Measurements from ENCODE around the gene FAM20A. TPM values are rescaled to one million over a fixed set of nuclear protein-coding genes. Genes with fewer than 3 reads are reported as not detected.

FAM20A gene
- total RNA-seq, 1 donor: 0.27 TPM

DNA sequence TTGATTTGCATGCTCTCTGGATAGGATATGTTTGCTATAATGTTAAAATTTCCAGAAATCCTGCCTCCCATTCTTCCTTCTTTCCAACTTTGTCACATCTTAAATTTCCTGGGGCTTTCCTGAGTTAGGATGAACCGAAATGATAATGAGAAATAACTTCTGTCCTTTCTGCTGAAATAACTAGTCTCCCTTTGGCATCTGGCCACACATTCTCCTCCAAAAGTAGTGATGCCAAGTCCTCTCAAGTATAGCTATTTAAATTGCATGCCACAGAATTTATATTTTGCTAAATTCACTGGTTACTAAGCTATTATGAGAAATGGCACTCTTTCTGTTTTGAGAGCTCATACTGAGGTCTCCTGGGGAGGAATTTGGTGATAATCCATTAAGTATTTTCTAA is 30.6 kb downstream of the FAM20A start:
- DNase-seq (ENCODE audit: low read depth in 2 of 3, low spot score in 2 of 3): no peak

DNA sequence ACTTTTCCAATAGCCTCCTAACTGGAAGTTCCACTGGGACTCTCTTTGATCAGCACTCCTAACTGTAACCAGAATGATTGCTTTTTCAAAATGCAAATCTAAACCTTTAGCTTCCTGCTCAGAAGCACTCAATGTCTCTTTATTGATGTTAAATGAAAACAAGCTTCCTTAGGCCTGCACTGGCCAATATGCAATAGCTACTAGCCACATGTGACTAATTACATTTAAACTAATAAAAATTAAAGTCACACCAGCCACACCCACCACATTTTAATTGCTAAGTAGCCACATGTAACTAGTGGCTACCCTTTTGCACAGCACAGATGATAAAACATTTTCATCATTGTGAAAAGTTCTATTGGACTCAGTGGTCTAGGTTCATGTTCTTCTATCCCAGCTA is 31.8 kb downstream of the FAM20A start:
- DNase-seq (ENCODE audit: low read depth in 2 of 3, low spot score in 2 of 3): no peak

DNA sequence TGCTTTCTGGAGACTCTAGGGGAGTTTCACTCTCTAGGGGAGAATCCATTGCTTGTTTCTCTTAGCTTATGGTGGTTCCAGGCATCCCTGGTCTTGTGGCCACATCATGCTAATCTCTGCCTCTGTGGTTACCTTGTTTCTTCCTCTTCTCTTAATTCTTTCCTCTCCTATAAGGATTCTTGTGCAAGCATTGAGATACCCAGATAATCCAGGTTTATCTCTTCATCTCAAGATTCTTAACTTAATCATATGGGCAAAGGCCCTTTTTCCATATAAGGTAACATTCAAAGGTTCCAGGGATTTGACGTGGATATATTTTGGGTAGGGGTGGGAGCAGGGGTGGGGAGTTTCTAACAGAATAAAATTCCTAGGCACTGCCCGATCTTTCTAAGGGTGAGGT is 32.6 kb downstream of the FAM20A start:
- DNase-seq (ENCODE audit: low read depth in 2 of 3, low spot score in 2 of 3): no peak

DNA sequence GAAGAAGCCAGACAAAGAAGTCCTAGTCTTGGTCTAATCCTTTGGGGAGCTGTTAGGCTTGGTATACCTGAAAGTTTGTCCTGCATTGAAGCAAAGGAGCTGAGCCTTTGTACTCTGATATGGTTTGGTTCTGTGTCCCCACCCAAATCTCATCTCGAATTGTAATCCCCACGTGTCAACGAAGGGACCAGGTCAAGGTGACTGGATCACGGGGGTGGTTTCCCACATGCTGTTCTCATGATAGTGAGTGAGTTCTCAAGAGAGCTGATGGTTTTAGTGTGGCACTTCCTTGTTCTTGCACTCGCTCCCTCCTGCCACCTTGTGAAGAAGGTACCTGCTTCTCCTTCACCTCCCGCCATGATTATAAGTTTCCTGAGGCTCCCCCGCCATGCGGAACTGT is 33.6 kb downstream of the FAM20A start:
- no peak for DNase-seq (ENCODE audit: low read depth in 2 of 3, low spot score in 2 of 3)

DNA sequence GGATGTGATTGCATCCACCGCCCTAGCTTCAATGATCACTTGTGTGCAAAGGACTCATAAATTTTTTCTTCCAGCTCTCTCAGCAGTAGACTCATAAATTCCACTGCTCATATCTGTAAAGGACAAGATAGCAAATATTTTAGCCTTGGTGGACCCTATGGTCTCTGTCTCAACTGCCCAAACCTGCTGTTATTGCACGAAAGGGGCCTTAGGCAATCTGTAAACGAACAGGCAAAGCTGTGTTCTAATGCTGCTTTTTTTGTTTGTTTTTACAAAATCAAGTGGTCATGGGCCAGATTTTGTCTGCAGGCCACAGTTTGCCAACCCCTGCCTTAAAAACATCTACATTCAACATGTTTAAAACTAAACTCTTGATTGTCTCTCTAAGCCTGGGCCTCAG is 34.1 kb downstream of the FAM20A start:
- no peak for DNase-seq (ENCODE audit: low read depth in 2 of 3, low spot score in 2 of 3)

DNA sequence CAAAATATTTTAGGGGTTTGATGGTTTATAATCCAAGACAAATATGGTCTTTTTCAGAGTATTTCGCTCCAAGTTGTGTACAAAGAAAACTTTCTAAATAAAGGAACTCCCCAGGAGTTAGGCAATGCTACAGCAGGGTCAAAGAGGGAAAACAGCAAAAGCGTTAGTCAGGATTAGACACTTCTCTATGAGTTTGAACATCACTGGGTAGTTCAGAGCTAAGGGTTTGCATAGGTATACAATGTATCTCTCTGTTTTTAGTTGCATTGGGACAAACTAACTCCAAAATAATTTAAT is 34.8 kb downstream of the FAM20A start:
- no peak for DNase-seq (ENCODE audit: low read depth in 2 of 3, low spot score in 2 of 3)

DNA sequence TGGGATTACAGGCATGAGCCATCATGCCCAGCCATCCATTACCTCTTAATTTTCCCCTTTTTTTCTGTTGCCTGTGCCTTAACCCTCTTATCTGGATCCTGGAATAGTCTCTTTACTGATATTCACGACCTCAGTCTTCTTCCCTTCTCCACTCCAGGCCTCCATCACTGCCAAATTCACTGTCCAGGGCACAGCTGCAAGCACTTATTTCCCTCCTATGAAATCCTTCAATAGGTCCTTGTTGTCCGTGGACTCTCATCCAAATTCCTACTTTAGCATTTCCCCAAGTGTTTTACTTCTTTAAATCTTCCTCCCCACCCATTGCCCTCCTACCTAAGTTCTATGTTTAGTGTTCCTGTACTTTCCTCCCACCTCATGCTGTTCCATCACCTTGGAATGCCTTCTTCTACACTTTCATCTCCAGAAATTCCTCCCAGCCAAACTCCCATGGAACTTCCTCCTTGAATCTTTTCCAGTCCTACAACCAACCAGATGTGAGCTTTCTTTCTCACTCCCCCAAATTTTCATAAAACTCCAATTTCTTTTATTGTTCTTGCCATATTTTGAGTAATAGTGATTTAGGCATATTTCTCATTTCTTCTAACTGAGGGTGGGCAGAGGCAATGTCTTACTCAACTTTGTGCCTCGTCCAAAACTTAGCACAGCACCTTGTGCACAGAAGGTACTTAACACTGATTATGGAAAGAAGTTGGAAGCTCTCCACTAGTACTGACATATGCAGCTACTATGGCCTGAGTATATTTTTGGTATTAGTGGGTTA is 35.3 kb downstream of the FAM20A start:
- no peak for DNase-seq (ENCODE audit: low read depth in 2 of 3, low spot score in 2 of 3)

DNA sequence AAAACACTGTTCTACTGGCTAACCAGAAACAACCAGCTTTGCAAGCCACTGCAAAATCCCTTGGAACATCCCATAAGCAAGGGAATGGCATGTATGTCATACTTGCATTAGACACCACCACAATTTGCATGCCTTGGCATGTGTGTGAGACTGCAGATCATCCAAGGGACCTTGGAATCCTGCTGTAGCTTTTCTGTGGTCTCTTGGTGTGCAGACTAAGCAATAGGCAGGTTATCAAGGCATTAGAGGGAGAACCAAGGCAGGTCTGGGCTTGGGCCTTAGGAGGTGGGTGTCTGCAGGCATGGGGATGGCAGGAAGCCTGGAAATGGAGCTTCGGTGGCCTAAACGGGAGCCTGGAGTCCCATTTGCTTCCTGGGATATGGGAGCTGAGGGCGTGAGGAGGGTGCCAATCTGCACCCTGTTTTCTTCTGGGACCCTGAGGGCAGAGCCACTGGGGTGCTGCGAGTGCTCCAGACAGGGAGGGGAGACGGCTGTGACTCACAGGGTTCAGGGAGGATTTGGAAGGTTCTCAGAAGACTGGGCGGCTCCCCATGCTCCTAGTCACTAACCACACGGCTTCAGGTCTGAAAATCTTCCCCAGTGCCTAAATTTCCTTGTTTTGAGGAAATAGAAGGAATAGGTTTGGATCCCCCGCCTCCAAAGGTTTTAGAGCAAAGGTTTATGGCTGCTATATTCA is 36.6 kb downstream of the FAM20A start:
- no peak for DNase-seq (ENCODE audit: low read depth in 2 of 3, low spot score in 2 of 3)

DNA sequence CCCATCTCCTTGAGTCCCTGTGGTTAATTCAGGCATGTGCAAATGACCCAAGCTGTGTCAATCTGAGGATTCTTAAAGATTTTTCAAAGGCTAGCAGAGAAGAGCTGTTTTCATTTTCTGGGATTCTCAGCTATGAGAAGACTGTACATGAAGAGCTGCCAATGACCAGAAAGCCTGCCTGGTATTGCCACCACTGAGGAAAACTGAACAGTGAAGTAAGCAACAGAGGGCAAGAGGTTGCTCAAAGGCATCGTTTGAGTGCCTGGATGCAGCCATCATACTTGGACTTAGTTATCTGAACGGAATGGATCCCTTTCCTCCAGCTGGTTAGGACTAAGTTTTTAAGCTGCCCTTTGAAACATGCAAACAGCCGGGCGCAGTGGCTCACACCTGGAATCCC is 38.4 kb downstream of the FAM20A start:
- no peak for DNase-seq (ENCODE audit: low read depth in 2 of 3, low spot score in 2 of 3)

DNA sequence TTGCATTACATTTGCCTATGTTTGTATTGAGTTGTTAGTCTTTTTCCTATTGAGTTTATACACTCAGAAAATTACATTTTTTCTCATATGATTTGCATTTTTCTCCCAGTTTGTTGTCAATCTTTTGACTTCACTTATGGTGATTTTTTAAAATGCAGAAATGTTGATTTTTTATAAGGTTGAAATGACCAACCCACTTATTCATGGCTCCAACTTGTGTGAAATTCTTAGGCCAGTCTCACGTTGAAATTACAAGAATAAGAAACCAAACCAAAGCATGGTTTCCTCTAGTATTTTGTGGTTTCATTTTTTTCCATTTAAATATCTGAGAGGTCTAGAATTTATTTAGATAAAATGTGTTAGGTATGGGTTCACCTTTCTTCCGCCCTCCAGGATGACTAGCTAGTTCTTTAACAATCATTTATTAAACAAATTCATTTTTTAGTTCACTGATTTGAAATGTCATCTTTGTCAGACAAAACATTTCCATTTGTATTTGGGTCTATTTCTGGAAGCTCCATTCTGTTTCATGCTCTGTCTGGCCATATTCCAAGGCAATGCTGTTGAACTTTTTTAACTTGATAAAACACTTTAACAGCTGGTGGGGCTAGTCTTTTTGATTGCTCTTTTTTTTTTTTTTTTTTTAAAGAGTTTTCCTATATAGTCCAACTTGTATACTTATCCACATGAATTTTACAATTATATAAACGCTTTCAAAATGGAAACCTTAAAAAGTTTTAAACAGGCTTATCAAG is 40.0 kb downstream of the FAM20A start:
- no peak for DNase-seq (ENCODE audit: low read depth in 2 of 3, low spot score in 2 of 3)

DNA sequence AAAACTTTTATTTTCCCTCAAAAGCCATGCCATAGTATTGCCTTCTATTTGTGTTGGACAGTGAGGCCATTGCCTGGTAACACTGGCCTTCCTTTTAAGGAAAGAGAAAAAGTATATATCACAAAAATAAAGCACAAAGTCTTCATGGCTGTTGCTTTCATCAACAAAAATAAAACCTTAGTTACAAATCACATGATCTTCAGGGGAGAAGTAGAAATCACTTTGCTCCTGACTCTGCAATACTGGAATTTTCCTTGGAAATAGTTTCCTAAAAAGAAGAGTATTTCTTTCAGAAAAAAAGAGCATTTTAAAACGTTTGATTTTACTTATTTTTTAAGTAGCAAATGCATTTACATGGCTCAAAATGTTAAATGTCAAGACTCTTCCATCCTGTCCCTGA is 41.9 kb downstream of the FAM20A start:
- DNase-seq (ENCODE audit: low read depth in 2 of 3, low spot score in 2 of 3): no peak

DNA sequence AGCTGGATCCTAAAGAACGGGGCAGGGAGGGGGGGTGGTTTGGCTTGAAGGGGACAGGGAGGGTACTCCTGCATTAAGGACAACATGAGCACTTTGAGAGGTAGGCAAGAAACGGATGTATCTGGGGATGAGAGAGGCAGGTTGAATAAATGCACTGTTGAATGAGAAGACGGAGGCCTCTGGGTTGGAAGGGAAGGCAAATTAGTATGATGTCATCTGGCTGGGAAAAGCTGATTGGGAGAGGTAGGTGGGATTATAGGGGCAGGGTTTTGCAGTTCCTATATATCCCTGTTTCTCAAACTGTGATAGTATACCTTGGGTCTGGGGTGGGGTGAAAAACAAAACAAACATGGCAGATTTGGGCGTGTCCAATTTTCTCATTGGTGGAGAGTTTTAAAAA is 44.6 kb downstream of the FAM20A start:
- no peak for DNase-seq (ENCODE audit: low read depth in 2 of 3, low spot score in 2 of 3)

DNA sequence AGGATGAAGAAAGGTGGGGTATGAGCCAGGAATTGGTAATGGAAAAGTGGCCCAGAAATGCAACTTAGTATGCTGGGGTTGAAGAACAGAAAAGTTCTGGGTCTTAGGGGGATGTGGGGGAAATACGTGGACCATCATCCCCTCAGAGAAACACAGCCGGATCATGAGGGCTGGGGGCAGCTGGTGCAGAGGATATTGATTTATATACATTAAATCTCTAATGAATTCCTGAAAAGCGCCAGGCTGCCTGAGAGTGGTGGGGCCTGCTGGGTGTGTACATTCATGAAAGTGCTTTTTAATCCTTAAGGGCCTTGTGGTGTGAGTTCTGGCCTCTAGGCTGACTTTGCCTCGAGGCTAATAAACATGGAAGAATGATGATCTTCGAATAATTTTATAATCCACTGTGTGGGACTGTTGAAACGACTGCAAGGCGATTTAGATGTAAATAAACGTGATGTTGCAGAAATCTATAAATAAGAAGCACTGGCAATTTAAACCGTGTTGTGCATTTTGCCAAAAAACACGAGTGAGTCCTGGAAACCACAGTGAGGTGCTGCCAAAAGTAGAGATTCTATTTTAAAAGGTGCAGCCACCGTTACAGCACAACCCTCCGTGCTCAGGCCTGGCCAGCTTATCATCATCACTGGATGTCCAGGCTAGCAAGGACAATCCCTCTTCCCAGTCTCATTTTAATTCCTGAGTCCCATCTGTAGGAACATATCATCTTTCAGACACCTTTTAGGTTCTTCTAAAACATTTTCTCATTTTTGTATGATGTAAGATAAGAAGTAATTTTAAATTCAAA is 56.9 kb downstream of the FAM20A start:
- no peak for DNase-seq (ENCODE audit: low read depth in 2 of 3, low spot score in 2 of 3)

DNA sequence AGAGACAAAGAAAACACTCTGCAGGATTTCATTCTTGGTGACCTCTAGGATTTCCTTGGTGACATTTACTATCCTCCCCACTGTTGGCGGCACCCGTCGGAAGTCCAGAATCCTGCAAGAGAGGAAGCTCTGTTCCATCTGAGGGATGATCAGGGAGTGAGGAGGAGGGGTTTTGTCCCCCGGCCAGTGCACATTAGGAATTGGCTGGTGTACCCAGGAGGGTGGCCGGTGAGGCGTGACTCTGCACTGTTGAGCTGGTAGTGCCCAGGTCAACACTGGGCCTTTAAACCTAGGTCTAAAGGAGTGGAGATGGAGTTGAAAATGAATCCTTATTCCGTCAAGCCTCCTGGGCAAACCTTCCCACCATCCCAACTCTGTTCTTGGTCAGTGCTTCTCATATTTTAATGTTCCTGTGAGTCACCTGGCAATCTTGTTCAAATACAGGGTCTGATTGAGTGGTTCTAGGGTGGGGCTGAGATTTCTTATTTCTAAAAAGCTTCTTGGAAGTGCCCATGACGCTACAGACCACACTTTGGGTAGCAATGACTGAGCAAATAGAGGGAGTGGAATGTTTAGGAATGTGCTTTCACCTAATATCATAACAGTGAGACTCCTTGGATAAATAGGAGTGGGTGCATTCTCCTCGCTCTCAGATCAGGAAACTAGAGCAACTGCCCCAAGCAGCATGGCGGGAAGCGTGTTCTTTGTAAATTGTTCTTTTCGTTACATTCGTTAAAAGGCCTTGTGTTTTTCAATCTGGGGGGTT is 58.3 kb downstream of the FAM20A start:
- no peak for DNase-seq (ENCODE audit: low read depth in 2 of 3, low spot score in 2 of 3)

DNA sequence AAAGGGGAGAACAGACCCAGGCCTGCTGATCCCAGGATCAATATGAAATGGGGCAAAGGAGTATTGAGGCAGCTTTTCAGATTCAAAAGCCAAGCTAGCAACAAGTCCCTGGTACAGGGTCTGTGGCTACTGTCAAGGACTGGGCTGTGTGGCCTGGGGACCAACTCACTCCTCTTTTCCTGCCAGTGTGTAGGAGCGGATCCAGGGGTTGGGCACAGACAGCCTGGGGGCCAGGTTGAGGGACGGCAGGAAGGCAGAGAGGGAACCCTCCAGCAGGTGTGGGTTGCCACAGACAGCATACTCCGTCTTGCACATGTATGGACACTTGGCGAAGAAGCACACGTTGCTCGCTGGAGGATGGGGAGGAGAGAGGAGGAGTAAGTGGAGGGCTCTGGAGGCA is 59.4 kb downstream of the FAM20A start:
- DNase-seq (ENCODE audit: low read depth in 2 of 3, low spot score in 2 of 3): no peak

DNA sequence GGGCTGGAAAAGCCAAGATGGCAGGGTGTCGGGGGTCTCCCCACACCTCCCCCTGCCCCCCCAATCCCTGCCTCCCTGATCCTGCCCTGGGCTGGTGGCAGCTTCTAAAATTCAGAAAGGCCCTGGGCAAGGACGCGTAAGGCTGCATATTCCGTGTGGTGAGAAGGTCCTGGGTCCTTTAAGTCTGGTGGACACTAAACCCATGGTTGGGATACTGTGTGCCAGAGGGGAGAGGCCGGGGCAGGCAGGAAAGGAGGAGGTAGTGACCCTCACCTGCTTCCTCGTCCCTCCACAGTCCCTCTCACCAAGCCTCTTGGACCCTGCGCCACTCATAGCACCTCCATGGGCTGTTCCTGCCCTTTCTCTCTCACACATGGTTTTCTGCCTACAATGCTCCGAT is 60.2 kb downstream of the FAM20A start:
- no peak for DNase-seq (ENCODE audit: low read depth in 2 of 3, low spot score in 2 of 3)

DNA sequence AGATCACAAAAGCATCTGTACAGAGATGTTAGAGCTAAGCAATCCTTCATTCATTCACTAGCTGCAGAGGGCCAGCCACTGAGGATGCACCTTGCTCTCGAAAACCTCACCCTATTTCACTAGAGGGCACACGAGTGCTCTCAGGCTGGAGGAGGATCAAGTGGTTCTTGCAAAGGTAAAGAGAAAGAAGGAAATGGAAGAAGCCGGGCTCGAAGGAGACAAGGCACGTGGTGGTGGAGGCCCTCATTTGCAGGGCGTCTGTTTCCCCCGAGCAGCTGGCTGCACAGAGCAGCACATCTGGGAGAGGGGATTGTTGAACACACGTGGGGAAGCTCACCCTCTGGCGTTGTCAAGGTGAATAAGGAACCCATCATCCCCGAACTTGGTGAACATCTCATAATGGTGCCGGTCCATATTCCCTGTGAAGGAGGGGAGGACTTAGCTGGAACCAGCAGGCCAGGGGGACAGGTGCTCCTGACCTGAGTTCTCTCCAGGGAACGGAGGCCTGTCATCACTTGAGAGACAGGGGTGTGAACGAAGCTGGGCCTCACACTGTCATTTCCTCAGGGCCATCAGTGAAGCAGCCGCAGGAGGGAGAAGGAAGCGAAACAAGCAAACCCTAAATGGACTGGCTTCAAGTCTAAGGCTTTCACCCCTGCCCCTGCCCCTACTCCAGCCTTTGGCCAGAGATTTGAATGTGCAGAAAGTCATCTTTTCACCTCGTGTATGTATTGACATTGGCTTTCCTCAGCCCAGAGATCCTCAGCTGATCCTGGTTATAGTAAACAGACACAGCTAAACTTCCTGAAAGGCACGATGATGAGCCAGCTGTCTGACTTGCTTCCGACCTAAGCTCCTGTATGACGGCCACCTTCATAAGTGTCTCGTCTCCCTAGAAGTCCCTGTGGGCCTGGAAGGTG is 61.4 kb downstream of the FAM20A start:
- peak in 2 of 3 donors; percentile 13 to 41 for DNase-seq (ENCODE audit: low read depth in 2 of 3, low spot score in 2 of 3)

DNA sequence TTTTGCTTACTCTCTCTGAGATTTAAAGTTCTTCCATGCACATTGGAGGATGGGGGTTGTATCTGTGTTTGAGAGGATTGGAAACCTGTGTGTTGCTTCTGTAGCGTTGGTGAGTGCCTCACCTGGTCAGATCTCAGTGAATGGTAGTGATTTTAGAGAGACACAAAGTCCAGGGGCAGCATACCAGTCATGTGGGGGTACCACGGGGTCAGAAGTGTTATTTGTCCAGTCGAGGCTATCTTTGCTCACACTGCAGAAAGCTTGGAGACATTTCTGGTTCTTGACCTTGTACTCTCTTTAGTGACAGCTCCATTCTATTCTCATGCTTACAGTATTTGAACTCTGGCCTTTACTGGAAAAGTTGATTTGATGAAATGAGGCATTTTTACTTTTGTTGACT is 65.2 kb downstream of the FAM20A start:
- DNase-seq (ENCODE audit: low read depth in 2 of 3, low spot score in 2 of 3): no peak

DNA sequence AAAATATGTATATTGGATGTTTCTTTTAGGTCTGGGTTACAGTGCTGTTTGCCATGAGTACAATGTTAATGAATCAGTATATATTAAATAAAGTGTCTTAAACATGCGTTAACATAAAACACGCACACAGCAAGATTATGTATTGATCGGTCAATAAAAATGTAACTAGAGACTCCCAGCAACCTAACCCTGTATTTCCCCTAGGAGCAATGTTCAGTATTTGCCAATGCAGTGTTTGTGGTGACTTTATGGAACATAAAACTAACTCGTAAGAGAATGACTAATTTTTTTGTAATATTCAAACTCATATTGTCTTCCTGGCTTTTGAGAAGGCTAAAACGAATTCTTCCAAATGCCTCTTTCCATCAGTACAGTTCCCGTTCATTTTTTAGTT is 66.5 kb downstream of the FAM20A start:
- DNase-seq (ENCODE audit: low read depth in 2 of 3, low spot score in 2 of 3): no peak

Measured in hematopoietic multipotent progenitor cell (in vitro differentiated cells).